CD1c-positive myeloid dendritic cell (primary cell): ENCODE data around the gene STX19.

ENCODE experiments used
- DNase-seq: peaks from one replicate; pipeline ENCODE4 v3.0.0-alpha.2; 2016; ENCODE audit errors: extremely low spot score

STX19 gene

GRCh38 chr3:94036909-94037507 is 8.6 kb upstream of the STX19 start:
- peak; percentile 33 for DNase-seq

GRCh38 chr3:94026623-94027022 is 1.8 kb downstream of the STX19 start:
- DNase-seq, result no peak

- DNase-seq, result no peak
These were observed 4.0 kb downstream of the STX19 start for GRCh38 chr3:94024385-94024784.

- DNase-seq, result no peak
These were observed 8.1 kb downstream of the STX19 start for GRCh38 chr3:94020293-94020692.

- no peak for DNase-seq
These were observed 8.7 kb downstream of the STX19 start for GRCh38 chr3:94019659-94020058.

GRCh38 chr3:94015025-94015424 is 13.4 kb downstream of the STX19 start:
- DNase-seq, result no peak

- DNase-seq, result no peak
These were observed 16.2 kb downstream of the STX19 start for GRCh38 chr3:94012185-94012584.

GRCh38 chr3:94011233-94011711 is 17.1 kb downstream of the STX19 start:
- peak; percentile 38 for DNase-seq

- no peak for DNase-seq
These were observed 18.8 kb downstream of the STX19 start for GRCh38 chr3:94009608-94010007.

- DNase-seq, result no peak
These were observed 20.1 kb downstream of the STX19 start for GRCh38 chr3:94008253-94008652.

GRCh38 chr3:94004301-94004910 is 24.0 kb downstream of the STX19 start:
- DNase-seq, result peak; percentile 67

- no peak for DNase-seq
These were observed 26.4 kb downstream of the STX19 start for GRCh38 chr3:94001827-94002495.

GRCh38 chr3:94001191-94001590 is 27.2 kb downstream of the STX19 start:
- no peak for DNase-seq

- DNase-seq, result no peak
These were observed 34.3 kb downstream of the STX19 start for GRCh38 chr3:93994056-93994455.

- DNase-seq, result no peak
These were observed 36.2 kb downstream of the STX19 start for GRCh38 chr3:93992207-93992606.

GRCh38 chr3:93991631-93992030 is 36.8 kb downstream of the STX19 start:
- DNase-seq, result no peak

GRCh38 chr3:93989241-93989640 is 39.2 kb downstream of the STX19 start:
- DNase-seq, result no peak

- DNase-seq, result no peak
These were observed 39.6 kb downstream of the STX19 start for GRCh38 chr3:93988764-93989163.

- no peak for DNase-seq
These were observed 40.1 kb downstream of the STX19 start for GRCh38 chr3:93988283-93988682.

- no peak for DNase-seq
These were observed 43.8 kb downstream of the STX19 start for GRCh38 chr3:93984618-93985017.

GRCh38 chr3:93983408-93983807 is 45.0 kb downstream of the STX19 start:
- no peak for DNase-seq

- no peak for DNase-seq
These were observed 46.7 kb downstream of the STX19 start for GRCh38 chr3:93981649-93982048.
